Measurements from ENCODE around the gene IMP4.

Gene IMP4

DNA sequence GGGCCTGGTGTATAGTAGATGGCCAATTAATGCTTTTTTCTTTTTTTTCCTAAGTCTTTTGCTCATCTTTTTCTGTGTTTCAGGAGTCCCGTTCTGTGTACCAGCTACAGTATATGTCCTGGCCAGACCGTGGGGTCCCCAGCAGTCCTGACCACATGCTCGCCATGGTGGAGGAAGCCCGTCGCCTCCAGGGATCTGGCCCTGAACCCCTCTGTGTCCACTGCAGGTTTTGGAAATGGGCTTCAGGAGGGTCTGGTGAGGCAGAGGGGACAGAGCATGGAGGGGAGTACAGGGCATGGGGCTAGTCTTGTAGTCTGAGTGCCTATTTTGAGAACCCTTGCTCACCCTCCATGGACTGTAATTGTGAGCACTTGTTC is 27.3 kb downstream of the IMP4 start:
- Histone ChIP-seq H3K36me3 (ENCODE audit: insufficient read depth, low read length) (peaks cover 40% of the 10 kb centered on the region), H3F3A (ENCODE audit: insufficient read depth, low read length) (peaks cover 6% of the 10 kb centered on the region; the same call in 1 of the 2 replicates), H2AFZ (ENCODE audit: low read length) (no peak overlapping the region), H3K4me1 (ENCODE audit: insufficient read depth, low read length, severe bottlenecking) (peaks cover 53% of the 10 kb centered on the region), H4K20me1 (ENCODE audit: insufficient read depth, low read length) (no peaks in the 10 kb centered on the region), H3K4me3 (ENCODE audit: low read depth, low read length, poor library complexity, severe bottlenecking) (peak overlapping the region; percentile 87), H3K4me2 (ENCODE audit: low read length) (peak overlapping the region; percentile 84; the same call in 1 of the 2 replicates), H3K27me3 (ENCODE audit: insufficient read depth, low read length) (no peaks in the 10 kb centered on the region), H3K9ac (ENCODE audit: low read length) (peak overlapping the region; percentile 98), H3K27ac (ENCODE audit: low read depth, low read length, poor library complexity, severe bottlenecking) (peak overlapping the region; percentile 92), H3K79me2 (ENCODE audit: insufficient read depth, low read length) (peaks cover 15% of the 10 kb centered on the region), H3K9me3 (ENCODE audit: low read length) (no peaks in the 10 kb centered on the region), H3K9me2 (ENCODE audit: low read depth, low read length) (no peaks in the 10 kb centered on the region)
- no peak for TF ChIP-seq CTCF (IDR thresholded peaks at IDR 0.05; ENCODE audit: low read length)
- no peak for TF ChIP-seq EZH2 (IDR thresholded peaks at IDR 0.05; ENCODE audit: borderline replicate concordance, low read length)

DNA sequence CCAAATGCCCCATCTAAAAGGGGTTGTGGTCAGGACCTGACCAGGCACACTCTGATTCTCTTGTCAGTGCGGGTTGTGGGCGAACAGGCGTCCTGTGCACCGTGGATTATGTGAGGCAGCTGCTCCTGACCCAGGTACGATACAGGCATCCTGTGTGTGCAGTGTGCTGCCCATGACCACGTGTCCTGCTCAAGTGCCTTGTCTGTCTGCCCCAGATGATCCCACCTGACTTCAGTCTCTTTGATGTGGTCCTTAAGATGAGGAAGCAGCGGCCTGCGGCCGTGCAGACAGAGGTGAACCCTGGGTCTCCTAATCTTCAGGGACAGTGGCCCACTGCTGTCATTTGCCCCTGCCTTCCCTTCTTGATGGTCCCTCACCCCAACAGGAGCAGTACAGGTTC is 27.8 kb downstream of the IMP4 start:
- Histone ChIP-seq H3K9me3 (ENCODE audit: low read length) (no peaks in the 10 kb centered on the region), H3K27ac (ENCODE audit: low read depth, low read length, poor library complexity, severe bottlenecking) (peak overlapping the region; percentile 92), H3K4me1 (ENCODE audit: insufficient read depth, low read length, severe bottlenecking) (peaks cover 58% of the 10 kb centered on the region), H3K27me3 (ENCODE audit: insufficient read depth, low read length) (no peaks in the 10 kb centered on the region), H3K4me2 (ENCODE audit: low read length) (peak overlapping the region; percentile 84), H3K79me2 (ENCODE audit: insufficient read depth, low read length) (peaks cover 15% of the 10 kb centered on the region), H3K36me3 (ENCODE audit: insufficient read depth, low read length) (peaks cover 45% of the 10 kb centered on the region), H2AFZ (ENCODE audit: low read length) (no peak overlapping the region), H3K4me3 (ENCODE audit: low read depth, low read length, poor library complexity, severe bottlenecking) (peak overlapping the region; percentile 87), H3F3A (ENCODE audit: insufficient read depth, low read length) (peaks cover 6% of the 10 kb centered on the region; the same call in 1 of the 2 replicates), H3K9ac (ENCODE audit: low read length) (peak overlapping the region; percentile 98), H4K20me1 (ENCODE audit: insufficient read depth, low read length) (no peaks in the 10 kb centered on the region), H3K9me2 (ENCODE audit: low read depth, low read length) (no peaks in the 10 kb centered on the region)
- no peak for TF ChIP-seq EZH2 (IDR thresholded peaks at IDR 0.05; ENCODE audit: borderline replicate concordance, low read length)
- TF ChIP-seq CTCF (IDR thresholded peaks at IDR 0.05; ENCODE audit: low read length), result no peak

DNA sequence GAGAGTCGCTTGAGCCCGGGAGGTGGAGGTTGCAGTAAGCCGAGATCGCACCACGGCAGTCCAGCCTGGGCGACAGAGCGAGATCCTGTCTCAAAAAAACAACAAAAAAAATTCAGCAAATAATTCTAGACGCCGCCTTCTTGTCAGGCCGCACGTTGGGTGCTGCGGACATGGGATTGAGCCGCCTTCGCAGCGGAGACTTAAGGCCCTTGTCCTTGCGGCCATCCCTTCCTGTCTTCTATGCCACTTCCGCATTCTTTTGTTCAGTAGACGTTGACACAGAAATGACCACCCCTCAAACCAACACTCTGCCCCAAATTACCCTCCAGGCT is 29.0 kb downstream of the IMP4 start:
- Histone ChIP-seq H3K27ac (ENCODE audit: low read depth, low read length, poor library complexity, severe bottlenecking) (peak overlapping the region; percentile 92), H3K79me2 (ENCODE audit: insufficient read depth, low read length) (peaks cover 12% of the 10 kb centered on the region), H3K36me3 (ENCODE audit: insufficient read depth, low read length) (peaks cover 57% of the 10 kb centered on the region), H3K4me1 (ENCODE audit: insufficient read depth, low read length, severe bottlenecking) (peaks cover 70% of the 10 kb centered on the region), H2AFZ (ENCODE audit: low read length) (no peak overlapping the region), H3K9ac (ENCODE audit: low read length) (peak overlapping the region; percentile 98), H3F3A (ENCODE audit: insufficient read depth, low read length) (peaks cover 6% of the 10 kb centered on the region; the same call in 1 of the 2 replicates), H3K9me2 (ENCODE audit: low read depth, low read length) (no peaks in the 10 kb centered on the region), H3K9me3 (ENCODE audit: low read length) (no peaks in the 10 kb centered on the region), H3K27me3 (ENCODE audit: insufficient read depth, low read length) (no peaks in the 10 kb centered on the region), H4K20me1 (ENCODE audit: insufficient read depth, low read length) (no peaks in the 10 kb centered on the region), H3K4me2 (ENCODE audit: low read length) (peak overlapping the region; percentile 84), H3K4me3 (ENCODE audit: low read depth, low read length, poor library complexity, severe bottlenecking) (peak overlapping the region; percentile 87)
- TF ChIP-seq EZH2 (IDR thresholded peaks at IDR 0.05; ENCODE audit: borderline replicate concordance, low read length), result no peak
- TF ChIP-seq CTCF (IDR thresholded peaks at IDR 0.05; ENCODE audit: low read length), result no peak
